Measurements from ENCODE around the gene RAB11FIP3.
A peak's percentile ranks its signal among the peaks of the same experiment; 100 is the strongest.
"Not testable (repeated sequence)": the region's sequence is repeated elsewhere in the genome, so short reads cannot be mapped to it uniquely, and the experiment has no call there.

RAB11FIP3 gene

GRCh38 chr16:392450-393030 lies 32.9 kb upstream of the RAB11FIP3 start:
- DNase-seq = no peak

GRCh38 chr16:396199-396598 lies 29.2 kb upstream of the RAB11FIP3 start:
- DNase-seq = no peak

- peak; percentile 54 for DNase-seq
Observed at GRCh38 chr16:396605-397004, 28.8 kb upstream of the RAB11FIP3 start.

- DNase-seq = peak; percentile 19
Observed at GRCh38 chr16:397135-397661, 28.3 kb upstream of the RAB11FIP3 start, which contains the start of gene NME4. Gene NME4 (plus strand): TSS chr16:397199. CDS start chr16:397223, 24 bp downstream.

GRCh38 chr16:397736-398332 lies 27.6 kb upstream of the RAB11FIP3 start:
- DNase-seq = peak; percentile 74

GRCh38 chr16:398561-399339 lies 26.7 kb upstream of the RAB11FIP3 start:
- DNase-seq = no peak

GRCh38 chr16:399340-400019 lies 26.0 kb upstream of the RAB11FIP3 start:
- DNase-seq = no peak

- no peak for DNase-seq
Observed at GRCh38 chr16:400061-400591, 25.3 kb upstream of the RAB11FIP3 start.

GRCh38 chr16:401468-402348 lies 23.7 kb upstream of the RAB11FIP3 start, which contains the start of gene DECR2:
Gene DECR2 (plus strand): TSS chr16:401885. CDS start chr16:401964, 79 bp downstream.
- peak; percentile 89 for DNase-seq

GRCh38 chr16:404971-405486 lies 20.4 kb upstream of the RAB11FIP3 start:
- DNase-seq = no peak

- DNase-seq = no peak
Observed at GRCh38 chr16:405548-406506, 19.6 kb upstream of the RAB11FIP3 start.

GRCh38 chr16:407253-407652 lies 18.2 kb upstream of the RAB11FIP3 start:
- no peak for DNase-seq

- no peak for DNase-seq
Observed at GRCh38 chr16:410516-411178, 14.8 kb upstream of the RAB11FIP3 start.

- DNase-seq = no peak
Observed at GRCh38 chr16:411576-412265, 13.7 kb upstream of the RAB11FIP3 start.

- no peak for DNase-seq
Observed at GRCh38 chr16:414395-415169, 10.9 kb upstream of the RAB11FIP3 start.

GRCh38 chr16:415170-415498 lies 10.3 kb upstream of the RAB11FIP3 start:
- not testable (repeated sequence) for DNase-seq

GRCh38 chr16:422179-422578 lies 3.3 kb upstream of the RAB11FIP3 start:
- DNase-seq = not testable (repeated sequence)

GRCh38 chr16:424033-424622 lies 1.3 kb upstream of the RAB11FIP3 start:
- DNase-seq = peak; percentile 93

Measured in fibroblast of upper back skin (primary cell).